ENCODE data around the gene GPR152.

The GPR152 gene

GRCh38 chr11:67452141-67452952 is at the start of gene GPR152:
GPR152 (minus strand) TSS chr11:67452729; CDS start chr11:67452724, 5 bp downstream.
- DNase-seq = no peak

- no peak for DNase-seq
These were observed 49.3 kb upstream of the GPR152 start for GRCh38 chr11:67501854-67502253.

- no peak for DNase-seq
These were observed 48.5 kb upstream of the GPR152 start for GRCh38 chr11:67500831-67501715.

GRCh38 chr11:67500484-67500821 is 47.9 kb upstream of the GPR152 start:
- DNase-seq = no peak

- DNase-seq = no peak
These were observed 47.4 kb upstream of the GPR152 start for GRCh38 chr11:67499808-67500483.

GRCh38 chr11:67498544-67498972 is 46.0 kb upstream of the GPR152 start:
- no peak for DNase-seq

- DNase-seq = no peak
These were observed 45.2 kb upstream of the GPR152 start for GRCh38 chr11:67497656-67498291.

GRCh38 chr11:67496113-67496512 is 43.6 kb upstream of the GPR152 start:
- DNase-seq = no peak

- DNase-seq = no peak
These were observed 42.9 kb upstream of the GPR152 start for GRCh38 chr11:67495234-67496005.

GRCh38 chr11:67494371-67495233 is 42.1 kb upstream of the GPR152 start:
- no peak for DNase-seq

GRCh38 chr11:67493548-67494370 is 41.2 kb upstream of the GPR152 start:
- no peak for DNase-seq

GRCh38 chr11:67492801-67493547 is 40.4 kb upstream of the GPR152 start:
- DNase-seq = no peak

GRCh38 chr11:67492069-67492727 is 39.7 kb upstream of the GPR152 start:
- DNase-seq = no peak

GRCh38 chr11:67491276-67492068 is 38.9 kb upstream of the GPR152 start:
- no peak for DNase-seq

GRCh38 chr11:67490727-67491065 is 38.2 kb upstream of the GPR152 start:
- no peak for DNase-seq

- no peak for DNase-seq
These were observed 37.6 kb upstream of the GPR152 start for GRCh38 chr11:67489885-67490726.

All from NCI-H1417 treated with DMSO at 0.1 percent for 48 hours (cell line).